Activated CD4-positive, alpha-beta T cell treated with anti-CD3 and anti-CD28 coated beads, Interleukin-2, amount 10 ng/mL, durations not matched to agents 24 days and 14 days (primary cell): ENCODE measurements around the gene ZBTB49. TPM values are rescaled to one million over a fixed set of nuclear protein-coding genes. Genes with fewer than 3 reads are reported as not detected.
A peak's percentile ranks its signal among the peaks of the same experiment; 100 is the strongest.

Source experiments
- DNase-seq: peaks from one replicate; pipeline ENCODE4 v3.0.0; 2022
- H3K27ac Mint-ChIP-seq: one replicate; pipeline ENCODE4 v1.8.0; 2022; ENCODE audit warnings: mild to moderate bottlenecking, mixed read lengths
- H3K27me3 Mint-ChIP-seq: one replicate; pipeline ENCODE4 v1.8.0; 2022; ENCODE audit warnings: mixed read lengths
- H3K36me3 Mint-ChIP-seq: one replicate; pipeline ENCODE4 v1.8.0; 2022; ENCODE audit warnings: low read depth, mild to moderate bottlenecking, mixed read lengths
- H3K4me1 Mint-ChIP-seq: one replicate; pipeline ENCODE4 v1.8.0; 2021; ENCODE audit warnings: mixed read lengths
- H3K4me3 Mint-ChIP-seq: one replicate; pipeline ENCODE4 v1.8.0; 2022; ENCODE audit warnings: mild to moderate bottlenecking, moderate library complexity, mixed read lengths
- H3K9me3 Mint-ChIP-seq: one replicate; pipeline ENCODE4 v1.8.0; 2021; ENCODE audit warnings: mixed read lengths
- intact Hi-C: fragments of 100-400 bp; cut with micrococcal nuclease; formaldehyde crosslinking; loops from one replicate; pipeline ENCODE4 v1.15.1; 2023
- total RNA-seq: library from RNA; stranded (reverse); gene quantifications from 2 replicates; pipeline ENCODE4 v1.2.3, GENCODE V29; 2022

Gene ZBTB49
- total RNA-seq, 1 donor from 2014 or later: 8.6 TPM

DNA sequence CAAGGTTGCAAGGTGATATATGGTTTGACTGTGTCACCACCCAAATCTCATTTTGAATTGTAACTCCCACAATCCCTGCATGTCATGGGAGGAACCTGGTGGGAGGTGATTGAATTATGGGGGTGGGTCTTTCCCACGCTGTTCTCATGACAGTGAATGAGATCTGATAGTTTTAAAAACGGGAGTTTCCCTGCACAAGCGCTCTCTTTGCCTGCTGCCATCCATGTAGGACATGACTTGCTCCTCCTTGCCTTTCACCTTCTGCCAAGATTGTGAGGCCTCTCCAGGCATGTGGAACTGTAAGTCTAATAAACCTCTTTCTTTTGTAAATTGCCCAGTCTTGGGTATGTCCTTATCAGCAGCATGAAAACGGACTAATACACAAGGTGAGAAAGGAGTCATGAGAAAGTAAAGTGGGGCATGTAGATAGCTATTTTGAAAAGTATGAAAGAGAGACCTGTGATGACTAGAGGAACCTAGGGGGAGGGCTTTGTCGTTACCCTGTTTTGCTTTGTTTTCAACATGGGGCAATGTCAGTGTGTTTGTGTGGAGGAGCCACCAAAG, 6.3 kb downstream of the ZBTB49 start:
- Mint-ChIP-seq H3K4me1 (peaks cover 18% of the 10 kb centered on the region), H3K4me3 (no peak overlapping the region), H3K27me3 (no peaks in the 10 kb centered on the region), H3K27ac (no peak overlapping the region), H3K9me3 (no peaks in the 10 kb centered on the region), H3K36me3 (peaks cover 22% of the 10 kb centered on the region)
- intact Hi-C loops: no loop called here
- no peak for DNase-seq

DNA sequence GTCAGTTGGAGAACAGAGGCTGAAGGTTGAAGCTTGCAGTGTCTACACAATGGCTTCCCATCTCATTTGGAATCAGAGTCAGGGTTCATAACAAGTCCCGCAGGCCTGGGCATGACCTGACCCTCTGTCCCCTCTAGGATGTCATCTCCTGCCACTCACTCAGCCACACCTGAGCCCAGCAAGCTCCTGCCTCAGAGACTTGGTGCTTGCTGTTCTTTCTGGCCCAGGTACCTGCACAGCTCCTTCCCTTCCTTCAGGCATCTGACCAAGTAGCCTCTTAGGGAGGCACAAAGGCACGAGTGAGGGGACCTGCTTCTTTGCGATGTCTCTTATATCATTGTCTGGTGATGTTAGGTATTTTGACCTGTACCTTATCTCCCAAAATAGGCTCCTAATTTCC, 9.0 kb downstream of the ZBTB49 start:
- Mint-ChIP-seq H3K4me3 (no peak overlapping the region), H3K9me3 (no peaks in the 10 kb centered on the region), H3K27me3 (no peaks in the 10 kb centered on the region), H3K27ac (no peak overlapping the region), H3K36me3 (peaks cover 21% of the 10 kb centered on the region), H3K4me1 (peaks cover 11% of the 10 kb centered on the region)
- intact Hi-C loops: no loop called here
- no peak for DNase-seq

GRCh38 chr4:4302001-4302400, 11.9 kb downstream of the ZBTB49 start:
- DNase-seq: no peak
- peaks cover 2% of the 10 kb centered on the region for H3K4me1 Mint-ChIP-seq
- H3K9me3 Mint-ChIP-seq: no peaks in the 10 kb centered on the region
- peaks cover 13% of the 10 kb centered on the region for H3K36me3 Mint-ChIP-seq
- H3K4me3 Mint-ChIP-seq: no peak overlapping the region
- no peaks in the 10 kb centered on the region for H3K27me3 Mint-ChIP-seq
- intact Hi-C loops: no loop called here
- no peak overlapping the region for H3K27ac Mint-ChIP-seq

GRCh38 chr4:4302416-4302815, 12.4 kb downstream of the ZBTB49 start:
- DNase-seq: no peak
- Mint-ChIP-seq H3K4me3 (no peak overlapping the region), H3K4me1 (peaks cover 2% of the 10 kb centered on the region), H3K36me3 (peaks cover 17% of the 10 kb centered on the region), H3K9me3 (no peaks in the 10 kb centered on the region), H3K27me3 (no peaks in the 10 kb centered on the region), H3K27ac (no peak overlapping the region)
- intact Hi-C loops: no loop called here

- H3K4me1 Mint-ChIP-seq: no peaks in the 10 kb centered on the region
- H3K27ac Mint-ChIP-seq: no peak overlapping the region
- no peaks in the 10 kb centered on the region for H3K27me3 Mint-ChIP-seq
- H3K9me3 Mint-ChIP-seq: no peaks in the 10 kb centered on the region
- intact Hi-C loops: no loop called here
- DNase-seq: no peak
- peaks cover 17% of the 10 kb centered on the region for H3K36me3 Mint-ChIP-seq
- H3K4me3 Mint-ChIP-seq: no peak overlapping the region
These were observed 16.9 kb downstream of the ZBTB49 start for GRCh38 chr4:4306920-4307319.

- H3K36me3 Mint-ChIP-seq: peaks cover 14% of the 10 kb centered on the region
- H3K27me3 Mint-ChIP-seq: no peaks in the 10 kb centered on the region
- H3K9me3 Mint-ChIP-seq: no peaks in the 10 kb centered on the region
- H3K27ac Mint-ChIP-seq: peak overlapping the region; percentile 7
- no peaks in the 10 kb centered on the region for H3K4me1 Mint-ChIP-seq
- no peak overlapping the region for H3K4me3 Mint-ChIP-seq
- intact Hi-C loops: no loop called here
- DNase-seq: no peak
These were observed 18.9 kb downstream of the ZBTB49 start for GRCh38 chr4:4308800-4309441.

GRCh38 chr4:4311193-4311592, 21.1 kb downstream of the ZBTB49 start:
- Mint-ChIP-seq H3K4me1 (no peaks in the 10 kb centered on the region), H3K27me3 (no peaks in the 10 kb centered on the region), H3K9me3 (no peaks in the 10 kb centered on the region), H3K4me3 (no peak overlapping the region), H3K27ac (no peak overlapping the region), H3K36me3 (peaks cover 12% of the 10 kb centered on the region)
- DNase-seq: no peak
- intact Hi-C loops: no loop called here

GRCh38 chr4:4315461-4316149, 25.6 kb downstream of the ZBTB49 start:
- Mint-ChIP-seq H3K4me1 (no peaks in the 10 kb centered on the region), H3K27ac (no peak overlapping the region), H3K4me3 (no peak overlapping the region), H3K36me3 (peaks cover 3% of the 10 kb centered on the region), H3K27me3 (no peaks in the 10 kb centered on the region), H3K9me3 (no peaks in the 10 kb centered on the region)
- intact Hi-C loops: no loop called here
- no peak for DNase-seq

- Mint-ChIP-seq H3K9me3 (no peaks in the 10 kb centered on the region), H3K27ac (no peak overlapping the region), H3K27me3 (no peaks in the 10 kb centered on the region), H3K36me3 (peaks cover 5% of the 10 kb centered on the region), H3K4me3 (no peak overlapping the region), H3K4me1 (no peaks in the 10 kb centered on the region)
- DNase-seq: no peak
- intact Hi-C loops: no loop called here
These were observed 26.1 kb downstream of the ZBTB49 start for GRCh38 chr4:4316150-4316495.

- no peak overlapping the region for H3K4me3 Mint-ChIP-seq
- H3K27ac Mint-ChIP-seq: no peak overlapping the region
- peaks cover 9% of the 10 kb centered on the region for H3K36me3 Mint-ChIP-seq
- intact Hi-C loops: no loop called here
- H3K9me3 Mint-ChIP-seq: no peaks in the 10 kb centered on the region
- no peaks in the 10 kb centered on the region for H3K4me1 Mint-ChIP-seq
- H3K27me3 Mint-ChIP-seq: no peaks in the 10 kb centered on the region
- DNase-seq: no peak
These were observed 27.6 kb downstream of the ZBTB49 start for GRCh38 chr4:4317496-4318232.

DNA sequence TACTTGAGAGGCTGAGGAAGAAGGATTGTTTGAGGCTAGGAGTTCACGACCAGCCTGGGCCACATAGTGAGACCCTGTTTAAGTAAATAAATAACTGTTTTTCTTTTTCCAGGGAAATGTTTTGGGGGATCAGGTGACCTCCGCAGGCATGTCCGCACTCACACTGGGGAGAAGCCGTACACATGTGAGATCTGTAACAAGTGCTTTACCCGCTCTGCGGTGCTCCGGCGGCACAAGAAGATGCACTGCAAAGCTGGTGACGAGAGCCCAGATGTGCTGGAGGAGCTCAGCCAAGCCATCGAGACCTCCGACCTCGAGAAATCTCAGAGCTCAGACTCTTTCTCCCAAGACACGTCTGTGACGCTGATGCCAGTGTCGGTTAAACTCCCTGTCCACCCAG, 30.5 kb downstream of the ZBTB49 start:
- DNase-seq: no peak
- Mint-ChIP-seq H3K27ac (no peak overlapping the region), H3K4me3 (no peak overlapping the region), H3K36me3 (peaks cover 8% of the 10 kb centered on the region), H3K27me3 (no peaks in the 10 kb centered on the region), H3K9me3 (no peaks in the 10 kb centered on the region), H3K4me1 (peaks cover 3% of the 10 kb centered on the region)
- intact Hi-C loops: no loop called here

GRCh38 chr4:4320951-4321714, 31.1 kb downstream of the ZBTB49 start:
- H3K4me3 Mint-ChIP-seq: no peak overlapping the region
- no peak for DNase-seq
- no peak overlapping the region for H3K27ac Mint-ChIP-seq
- no peaks in the 10 kb centered on the region for H3K9me3 Mint-ChIP-seq
- H3K27me3 Mint-ChIP-seq: no peaks in the 10 kb centered on the region
- peaks cover 8% of the 10 kb centered on the region for H3K36me3 Mint-ChIP-seq
- intact Hi-C loops: no loop called here
- H3K4me1 Mint-ChIP-seq: peaks cover 3% of the 10 kb centered on the region

- Mint-ChIP-seq H3K36me3 (peaks cover 8% of the 10 kb centered on the region), H3K4me1 (peaks cover 3% of the 10 kb centered on the region), H3K27me3 (no peaks in the 10 kb centered on the region), H3K9me3 (no peaks in the 10 kb centered on the region), H3K27ac (no peak overlapping the region), H3K4me3 (no peak overlapping the region)
- DNase-seq: no peak
- intact Hi-C loops: no loop called here
These were observed 32.1 kb downstream of the ZBTB49 start for GRCh38 chr4:4321951-4322688.
